GM23338 (cell line): ENCODE results near the gene RIPOR3. TPM values are rescaled to one million over a fixed set of nuclear protein-coding genes. Genes with fewer than 3 reads are reported as not detected.

Experiments
- ATAC-seq: fragments of 200-7000 bp; cut with Tn5 transposase; 3 replicates; pipeline ENCODE4 v1.9.1; 2020
- DNase-seq: peaks from one replicate; pipeline ENCODE4 v3.0.0-alpha.2; 2015; ENCODE audit warnings: low spot score
- H2AFZ ChIP-seq: fragments of 200-600 bp; sonication (generic); 2 replicates; pipeline ENCODE4 v1.8.0; 2016; ENCODE audit warnings: antibody characterized with exemption, mild to moderate bottlenecking, moderate library complexity
- H3F3A ChIP-seq: fragments of 200-600 bp; sonication (generic); replicated peaks from 2 replicates; pipeline ENCODE4 v1.8.0; 2017; ENCODE audit warnings: antibody characterized with exemption, mixed run types, low read depth
- H3K27ac ChIP-seq: fragments of 200-600 bp; sonication (generic); 2 replicates; pipeline ENCODE4 v1.6.1; 2016; ENCODE audit warnings: low read depth
- H3K27me3 ChIP-seq: fragments of 200-600 bp; sonication (generic); 2 replicates; pipeline ENCODE4 v1.8.0; 2016; ENCODE audit warnings: mild to moderate bottlenecking, mixed run types, moderate library complexity; ENCODE audit not compliant: insufficient read depth
- H3K36me3 ChIP-seq: fragments of 200-600 bp; sonication (generic); 2 replicates; pipeline ENCODE4 v1.8.0; 2016; ENCODE audit warnings: mild to moderate bottlenecking; ENCODE audit not compliant: insufficient read depth
- H3K4me1 ChIP-seq: fragments of 200-600 bp; sonication (generic); 2 replicates; pipeline ENCODE4 v1.8.0; 2016; ENCODE audit warnings: mild to moderate bottlenecking, moderate library complexity; ENCODE audit not compliant: insufficient read depth
- H3K4me2 ChIP-seq: fragments of 200-600 bp; sonication (generic); 2 replicates; pipeline ENCODE4 v1.7.1; 2017; ENCODE audit warnings: mixed run types
- H3K4me3 ChIP-seq: fragments of 200-600 bp; sonication (generic); 2 replicates; pipeline ENCODE4 v1.6.1; 2016; ENCODE audit warnings: mixed run types
- H3K79me2 ChIP-seq: fragments of 200-600 bp; sonication (generic); replicated peaks from 2 replicates; pipeline ENCODE4 v1.8.0; 2017; ENCODE audit warnings: mild to moderate bottlenecking; ENCODE audit not compliant: insufficient read depth
- H3K9me2 ChIP-seq: fragments of 200-600 bp; sonication (generic); 2 replicates; pipeline ENCODE4 v1.8.0; 2017; ENCODE audit not compliant: insufficient read depth
- H4K20me1 ChIP-seq: fragments of 200-600 bp; sonication (generic); replicated peaks from 2 replicates; pipeline ENCODE4 v1.8.0; 2017; ENCODE audit warnings: mild to moderate bottlenecking; ENCODE audit not compliant: insufficient read depth
- H3K27ac Mint-ChIP-seq: 2 replicates; pipeline ENCODE4 v1.8.0; 2020; ENCODE audit warnings: inconsistent platforms, mild to moderate bottlenecking, moderate library complexity, mixed read lengths
- H3K27me3 Mint-ChIP-seq: 3 replicates; pipeline ENCODE4 v1.8.0; 2022; ENCODE audit warnings: low read depth, mild to moderate bottlenecking, moderate library complexity, mixed read lengths, inconsistent platforms; ENCODE audit not compliant: insufficient read depth, poor library complexity
- H3K36me3 Mint-ChIP-seq: 3 replicates; pipeline ENCODE4 v1.8.0; 2021; ENCODE audit warnings: low read depth, mild to moderate bottlenecking, inconsistent platforms, moderate library complexity, mixed read lengths
- H3K4me1 Mint-ChIP-seq: 3 replicates; pipeline ENCODE4 v1.8.0; 2020; ENCODE audit warnings: mild to moderate bottlenecking, inconsistent platforms, mixed read lengths
- H3K4me3 Mint-ChIP-seq: 3 replicates; pipeline ENCODE4 v1.8.0; 2021; ENCODE audit warnings: moderate library complexity, mild to moderate bottlenecking, inconsistent platforms, mixed read lengths
- H3K9me3 Mint-ChIP-seq: 3 replicates; pipeline ENCODE4 v1.8.0; 2020; ENCODE audit warnings: moderate library complexity, mild to moderate bottlenecking, inconsistent platforms, mixed read lengths
- CREB1 ChIP-seq: fragments of 250-450 bp; sonication (Bioruptor Pico); IDR thresholded peaks from 2 replicates; pipeline ENCODE4 v1.5.0; 2020; ENCODE audit warnings: low read depth, mild to moderate bottlenecking, moderate library complexity
- EZH2phosphoT487 ChIP-seq: fragments of 200-600 bp; sonication (generic); IDR thresholded peaks from one replicate; pipeline ENCODE4 v1.8.1; 2018; ENCODE audit warnings: antibody characterized with exemption; ENCODE audit not compliant: unreplicated experiment
- JUNB ChIP-seq: IDR thresholded peaks from one replicate; pipeline ENCODE4 v1.6.1; 2016; ENCODE audit warnings: antibody characterized with exemption; ENCODE audit not compliant: unreplicated experiment
- NANOG ChIP-seq: IDR thresholded peaks from 2 replicates; pipeline ENCODE4 v1.6.1; 2016; ENCODE audit warnings: antibody characterized with exemption, borderline replicate concordance
- POLR2AphosphoS5 ChIP-seq: IDR thresholded peaks from 2 replicates; pipeline ENCODE4 v1.6.1; 2016; ENCODE audit warnings: antibody characterized with exemption, low read depth
- STAT1 ChIP-seq: IDR thresholded peaks from one replicate; pipeline ENCODE4 v1.6.1; 2016; ENCODE audit warnings: antibody characterized with exemption; ENCODE audit not compliant: unreplicated experiment
- ZNF114 ChIP-seq: fragments of 250-450 bp; sonication (Bioruptor Pico); IDR thresholded peaks from 2 replicates; pipeline ENCODE4 v1.5.0; 2020; ENCODE audit warnings: mild to moderate bottlenecking, moderate library complexity
- ZNF331 ChIP-seq: fragments of 250-450 bp; sonication (Bioruptor Pico); IDR thresholded peaks from 2 replicates; pipeline ENCODE4 v1.5.0; 2020; ENCODE audit warnings: low read depth, mild to moderate bottlenecking, moderate library complexity
- polyA plus RNA-seq: library from polyadenylated mRNA; unstranded; fragments of >200 nt; fragmentation: Nextera tagmentation; extraction: Ambion mirVana; gene quantifications from 2 replicates; pipeline ENCODE4 v1.2.1, GENCODE V29; 2016
- total RNA-seq: library from RNA; depleted of rRNA; stranded (reverse); fragments of >200 nt; shearing (Covaris generic); gene quantifications from 2 replicates; pipeline ENCODE4 v1.2.3, GENCODE V29; 2014
- TF ChIP-seq, protein P1 (sequence below): IDR thresholded peaks from 2 replicates; pipeline ENCODE4 v1.6.1; 2016; ENCODE audit warnings: antibody characterized with exemption
- TF ChIP-seq, protein P2 (sequence below), 2 experiments: fragments of 200-600 bp in 1 of 2; sonication (generic) in 1 of 2; conservative IDR thresholded peaks; 2 replicates each; pipeline versions ENCODE4 v1.5.1 to v1.6.1; 2016 to 2017; ENCODE audit warnings: antibody characterized with exemption in 2 of 2, low read depth in 2 of 2, mild to moderate bottlenecking in 2 of 2, moderate library complexity in 1 of 2
- TF ChIP-seq, protein P3 (sequence below): fragments of 250-450 bp; sonication (Bioruptor Pico); IDR thresholded peaks from 2 replicates; pipeline ENCODE4 v1.5.0; 2020; ENCODE audit warnings: mild to moderate bottlenecking, moderate library complexity

Gene RIPOR3
- total and polyA plus RNA-seq, 2 experiments from 2014 or later, result 4.9 to 6.3 TPM

DNA sequence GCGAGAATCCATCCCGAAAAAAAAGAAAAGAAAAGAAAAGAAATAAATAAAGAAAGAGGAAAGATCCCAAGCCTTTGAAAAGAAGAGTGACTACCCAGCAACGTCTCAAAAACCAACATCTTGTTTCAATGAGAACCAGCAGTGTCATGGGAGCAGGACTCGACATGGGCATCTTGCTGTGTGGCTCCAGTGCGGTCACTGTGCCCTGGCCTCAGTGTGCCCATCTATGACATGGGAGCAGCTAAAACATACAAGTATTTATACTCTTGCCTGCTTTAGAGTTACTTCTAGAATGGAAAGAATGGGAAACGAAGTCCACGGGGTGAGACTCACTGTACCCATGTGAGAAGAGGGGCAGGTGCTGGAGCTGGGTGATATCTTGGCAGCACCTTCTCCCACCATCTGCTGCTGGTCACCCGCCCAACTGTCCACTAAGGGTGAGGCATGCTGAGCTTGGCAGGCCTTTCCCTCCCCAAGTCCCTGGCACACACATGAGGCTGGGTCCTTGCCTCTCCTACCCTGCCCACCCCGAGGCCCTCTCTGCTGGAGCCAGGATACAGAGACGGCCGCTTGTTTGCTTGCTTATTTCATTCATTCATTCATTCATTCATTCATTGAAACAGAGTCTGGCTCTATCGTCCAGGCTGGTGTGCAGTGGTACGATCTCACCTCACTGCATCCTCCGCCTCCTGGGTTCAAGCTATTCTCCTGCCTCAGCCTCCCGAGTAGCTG lies 77.7 kb downstream of the RIPOR3 start:
- Histone ChIP-seq H3K36me3 (no peaks in the 10 kb centered on the region), H3K4me2 (no peak overlapping the region), H3F3A (no peaks in the 10 kb centered on the region), H3K4me3 (no peak overlapping the region), H3K4me1 (no peaks in the 10 kb centered on the region), H3K79me2 (no peaks in the 10 kb centered on the region), H3K9me2 (no peaks in the 10 kb centered on the region), H2AFZ (no peak overlapping the region), H4K20me1 (no peaks in the 10 kb centered on the region), H3K27ac (no peak overlapping the region), H3K27me3 (no peaks in the 10 kb centered on the region)
- no peaks in the 10 kb centered on the region for H3K36me3 Mint-ChIP-seq
- no peak for ATAC-seq
- H3K4me3 Mint-ChIP-seq, result no peak overlapping the region
- H3K9me3 Mint-ChIP-seq, result no peaks in the 10 kb centered on the region
- no peak overlapping the region for H3K27ac Mint-ChIP-seq
- peaks cover 14% of the 10 kb centered on the region; the same call in 2 of the 3 replicates for H3K4me1 Mint-ChIP-seq
- peaks cover 12% of the 10 kb centered on the region for H3K27me3 Mint-ChIP-seq
- no peak for TF ChIP-seq EZH2phosphoT487
- TF ChIP-seq, protein P1, sequence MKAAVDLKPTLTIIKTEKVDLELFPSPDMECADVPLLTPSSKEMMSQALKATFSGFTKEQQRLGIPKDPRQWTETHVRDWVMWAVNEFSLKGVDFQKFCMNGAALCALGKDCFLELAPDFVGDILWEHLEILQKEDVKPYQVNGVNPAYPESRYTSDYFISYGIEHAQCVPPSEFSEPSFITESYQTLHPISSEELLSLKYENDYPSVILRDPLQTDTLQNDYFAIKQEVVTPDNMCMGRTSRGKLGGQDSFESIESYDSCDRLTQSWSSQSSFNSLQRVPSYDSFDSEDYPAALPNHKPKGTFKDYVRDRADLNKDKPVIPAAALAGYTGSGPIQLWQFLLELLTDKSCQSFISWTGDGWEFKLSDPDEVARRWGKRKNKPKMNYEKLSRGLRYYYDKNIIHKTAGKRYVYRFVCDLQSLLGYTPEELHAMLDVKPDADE, result no peak
- TF ChIP-seq JUNB, result no peak
- no peak for TF ChIP-seq NANOG
- TF ChIP-seq CREB1 (CRISPR knock-in tag), result no peak
- no peak for DNase-seq

DNA sequence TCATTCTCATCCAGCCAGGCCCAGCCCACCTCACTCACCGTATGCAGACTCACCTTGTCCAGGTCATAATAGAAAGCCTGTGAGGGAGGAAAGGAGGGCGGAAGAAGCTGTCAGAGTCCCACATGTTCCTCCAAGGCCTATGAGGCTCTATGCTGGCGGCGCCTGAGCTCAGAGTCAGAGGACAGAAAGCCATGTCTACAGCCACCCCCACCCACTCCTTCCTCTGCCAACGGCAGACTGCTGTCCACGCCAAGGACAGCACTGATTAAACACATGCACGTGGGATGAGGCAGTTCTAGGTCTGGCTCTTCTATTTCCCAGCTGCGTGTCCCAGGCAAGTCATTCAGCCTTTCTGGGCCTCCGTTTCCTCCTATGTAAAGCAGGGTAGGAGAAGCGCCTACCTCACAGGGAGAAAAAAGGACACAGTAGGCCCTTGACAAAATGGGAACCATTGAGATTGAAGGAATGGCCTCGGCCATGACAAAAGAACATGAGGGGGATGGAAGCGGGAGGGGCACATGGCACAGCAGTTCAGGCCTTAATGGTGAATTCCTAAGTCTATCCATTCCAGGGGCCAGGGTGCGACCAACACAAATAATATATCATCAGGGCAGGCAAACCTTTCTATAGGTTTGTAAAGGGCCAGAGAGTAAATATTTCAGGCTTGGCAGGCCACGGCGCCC lies 80.1 kb downstream of the RIPOR3 start:
- H3K4me3 Mint-ChIP-seq, result no peak overlapping the region
- Histone ChIP-seq H3K36me3 (no peaks in the 10 kb centered on the region), H4K20me1 (no peaks in the 10 kb centered on the region), H3K79me2 (no peaks in the 10 kb centered on the region), H3K9me2 (no peaks in the 10 kb centered on the region), H2AFZ (0 out of 2 replicates have a peak overlapping the region, but pooled peaks have one; percentile 28), H3K4me2 (no peak overlapping the region), H3F3A (no peaks in the 10 kb centered on the region), H3K4me1 (no peaks in the 10 kb centered on the region), H3K27ac (no peak overlapping the region), H3K27me3 (no peaks in the 10 kb centered on the region), H3K4me3 (no peak overlapping the region)
- H3K4me1 Mint-ChIP-seq, result peaks cover 14% of the 10 kb centered on the region; the same call in 2 of the 3 replicates
- H3K27me3 Mint-ChIP-seq, result peaks cover 7% of the 10 kb centered on the region
- no peaks in the 10 kb centered on the region for H3K36me3 Mint-ChIP-seq
- H3K27ac Mint-ChIP-seq, result peak overlapping the region; percentile 56; the same call in 1 of the 2 replicates
- no peaks in the 10 kb centered on the region; the same call in 2 of the 3 replicates for H3K9me3 Mint-ChIP-seq
- DNase-seq (no peak), ATAC-seq (peak; percentile 40)
- TF ChIP-seq POLR2AphosphoS5 (no peak), JUNB (no peak), ZNF331 (CRISPR knock-in tag) (no peak), STAT1 (no peak), CREB1 (CRISPR knock-in tag) (no peak), EZH2phosphoT487 (no peak), NANOG (no peak), ZNF114 (no peak)
- TF ChIP-seq, protein P2, sequence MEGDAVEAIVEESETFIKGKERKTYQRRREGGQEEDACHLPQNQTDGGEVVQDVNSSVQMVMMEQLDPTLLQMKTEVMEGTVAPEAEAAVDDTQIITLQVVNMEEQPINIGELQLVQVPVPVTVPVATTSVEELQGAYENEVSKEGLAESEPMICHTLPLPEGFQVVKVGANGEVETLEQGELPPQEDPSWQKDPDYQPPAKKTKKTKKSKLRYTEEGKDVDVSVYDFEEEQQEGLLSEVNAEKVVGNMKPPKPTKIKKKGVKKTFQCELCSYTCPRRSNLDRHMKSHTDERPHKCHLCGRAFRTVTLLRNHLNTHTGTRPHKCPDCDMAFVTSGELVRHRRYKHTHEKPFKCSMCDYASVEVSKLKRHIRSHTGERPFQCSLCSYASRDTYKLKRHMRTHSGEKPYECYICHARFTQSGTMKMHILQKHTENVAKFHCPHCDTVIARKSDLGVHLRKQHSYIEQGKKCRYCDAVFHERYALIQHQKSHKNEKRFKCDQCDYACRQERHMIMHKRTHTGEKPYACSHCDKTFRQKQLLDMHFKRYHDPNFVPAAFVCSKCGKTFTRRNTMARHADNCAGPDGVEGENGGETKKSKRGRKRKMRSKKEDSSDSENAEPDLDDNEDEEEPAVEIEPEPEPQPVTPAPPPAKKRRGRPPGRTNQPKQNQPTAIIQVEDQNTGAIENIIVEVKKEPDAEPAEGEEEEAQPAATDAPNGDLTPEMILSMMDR (conservative IDR thresholded peaks at IDR 0.05; ENCODE audit: low read depth in 2 of 2), result no peak
- TF ChIP-seq, protein P3, sequence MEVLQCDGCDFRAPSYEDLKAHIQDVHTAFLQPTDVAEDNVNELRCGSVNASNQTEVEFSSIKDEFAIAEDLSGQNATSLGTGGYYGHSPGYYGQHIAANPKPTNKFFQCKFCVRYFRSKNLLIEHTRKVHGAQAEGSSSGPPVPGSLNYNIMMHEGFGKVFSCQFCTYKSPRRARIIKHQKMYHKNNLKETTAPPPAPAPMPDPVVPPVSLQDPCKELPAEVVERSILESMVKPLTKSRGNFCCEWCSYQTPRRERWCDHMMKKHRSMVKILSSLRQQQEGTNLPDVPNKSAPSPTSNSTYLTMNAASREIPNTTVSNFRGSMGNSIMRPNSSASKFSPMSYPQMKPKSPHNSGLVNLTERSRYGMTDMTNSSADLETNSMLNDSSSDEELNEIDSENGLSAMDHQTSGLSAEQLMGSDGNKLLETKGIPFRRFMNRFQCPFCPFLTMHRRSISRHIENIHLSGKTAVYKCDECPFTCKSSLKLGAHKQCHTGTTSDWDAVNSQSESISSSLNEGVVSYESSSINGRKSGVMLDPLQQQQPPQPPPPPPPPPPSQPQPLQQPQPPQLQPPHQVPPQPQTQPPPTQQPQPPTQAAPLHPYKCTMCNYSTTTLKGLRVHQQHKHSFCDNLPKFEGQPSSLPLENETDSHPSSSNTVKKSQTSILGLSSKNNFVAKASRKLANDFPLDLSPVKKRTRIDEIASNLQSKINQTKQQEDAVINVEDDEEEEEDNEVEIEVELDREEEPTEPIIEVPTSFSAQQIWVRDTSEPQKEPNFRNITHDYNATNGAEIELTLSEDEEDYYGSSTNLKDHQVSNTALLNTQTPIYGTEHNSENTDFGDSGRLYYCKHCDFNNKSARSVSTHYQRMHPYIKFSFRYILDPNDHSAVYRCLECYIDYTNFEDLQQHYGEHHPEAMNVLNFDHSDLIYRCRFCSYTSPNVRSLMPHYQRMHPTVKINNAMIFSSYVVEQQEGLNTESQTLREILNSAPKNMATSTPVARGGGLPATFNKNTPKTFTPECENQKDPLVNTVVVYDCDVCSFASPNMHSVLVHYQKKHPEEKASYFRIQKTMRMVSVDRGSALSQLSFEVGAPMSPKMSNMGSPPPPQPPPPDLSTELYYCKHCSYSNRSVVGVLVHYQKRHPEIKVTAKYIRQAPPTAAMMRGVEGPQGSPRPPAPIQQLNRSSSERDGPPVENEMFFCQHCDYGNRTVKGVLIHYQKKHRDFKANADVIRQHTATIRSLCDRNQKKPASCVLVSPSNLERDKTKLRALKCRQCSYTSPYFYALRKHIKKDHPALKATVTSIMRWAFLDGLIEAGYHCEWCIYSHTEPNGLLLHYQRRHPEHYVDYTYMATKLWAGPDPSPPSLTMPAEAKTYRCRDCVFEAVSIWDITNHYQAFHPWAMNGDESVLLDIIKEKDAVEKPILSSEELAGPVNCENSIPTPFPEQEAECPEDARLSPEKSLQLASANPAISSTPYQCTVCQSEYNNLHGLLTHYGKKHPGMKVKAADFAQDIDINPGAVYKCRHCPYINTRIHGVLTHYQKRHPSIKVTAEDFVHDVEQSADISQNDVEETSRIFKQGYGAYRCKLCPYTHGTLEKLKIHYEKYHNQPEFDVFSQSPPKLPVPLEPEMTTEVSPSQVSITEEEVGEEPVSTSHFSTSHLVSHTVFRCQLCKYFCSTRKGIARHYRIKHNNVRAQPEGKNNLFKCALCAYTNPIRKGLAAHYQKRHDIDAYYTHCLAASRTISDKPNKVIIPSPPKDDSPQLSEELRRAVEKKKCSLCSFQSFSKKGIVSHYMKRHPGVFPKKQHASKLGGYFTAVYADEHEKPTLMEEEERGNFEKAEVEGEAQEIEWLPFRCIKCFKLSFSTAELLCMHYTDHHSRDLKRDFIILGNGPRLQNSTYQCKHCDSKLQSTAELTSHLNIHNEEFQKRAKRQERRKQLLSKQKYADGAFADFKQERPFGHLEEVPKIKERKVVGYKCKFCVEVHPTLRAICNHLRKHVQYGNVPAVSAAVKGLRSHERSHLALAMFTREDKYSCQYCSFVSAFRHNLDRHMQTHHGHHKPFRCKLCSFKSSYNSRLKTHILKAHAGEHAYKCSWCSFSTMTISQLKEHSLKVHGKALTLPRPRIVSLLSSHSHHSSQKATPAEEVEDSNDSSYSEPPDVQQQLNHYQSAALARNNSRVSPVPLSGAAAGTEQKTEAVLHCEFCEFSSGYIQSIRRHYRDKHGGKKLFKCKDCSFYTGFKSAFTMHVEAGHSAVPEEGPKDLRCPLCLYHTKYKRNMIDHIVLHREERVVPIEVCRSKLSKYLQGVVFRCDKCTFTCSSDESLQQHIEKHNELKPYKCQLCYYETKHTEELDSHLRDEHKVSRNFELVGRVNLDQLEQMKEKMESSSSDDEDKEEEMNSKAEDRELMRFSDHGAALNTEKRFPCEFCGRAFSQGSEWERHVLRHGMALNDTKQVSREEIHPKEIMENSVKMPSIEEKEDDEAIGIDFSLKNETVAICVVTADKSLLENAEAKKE (CRISPR knock-in tag), result no peak
